Measurements from ENCODE around the gene C16orf74.

C16orf74 gene

GRCh38 chr16:85765211-85765610, 14.3 kb upstream of the C16orf74 start:
- Histone ChIP-seq H3K79me2 (ENCODE audit: control insufficient read depth, low read length) (no peaks in the 10 kb centered on the region), H4K20me1 (ENCODE audit: control insufficient read depth, insufficient read depth, low read depth, low read length) (0 out of 2 replicates have a peak, but pooled peaks cover 2% of the 10 kb centered on the region), H3K9me2 (replicated peaks; ENCODE audit: control insufficient read depth, low read length) (no peaks in the 10 kb centered on the region), H3K4me1 (ENCODE audit: control insufficient read depth, low read length) (peaks cover 8% of the 10 kb centered on the region), H3K4me2 (ENCODE audit: low read length) (no peak overlapping the region), H3K27me3 (ENCODE audit: control insufficient read depth, low read length) (peaks cover 37% of the 10 kb centered on the region), H3K4me3 (ENCODE audit: low read length) (no peak overlapping the region), H3K36me3 (ENCODE audit: control insufficient read depth, low read length) (no peaks in the 10 kb centered on the region), H3K27ac (ENCODE audit: low read depth, low read length) (no peak overlapping the region), H3F3A (ENCODE audit: control insufficient read depth, insufficient read depth) (peaks cover 3% of the 10 kb centered on the region; the same call in 1 of the 2 replicates), H3K9me3 (ENCODE audit: control insufficient read depth, insufficient read depth, low read length) (no peaks in the 10 kb centered on the region)
- no peak for TF ChIP-seq EZH2phosphoT487 (IDR thresholded peaks at IDR 0.05; ENCODE audit: borderline replicate concordance, low read length)
- TF ChIP-seq CTCF (IDR thresholded peaks at IDR 0.05; ENCODE audit: low read depth, low read length, poor library complexity, severe bottlenecking) = no peak

- no peaks in the 10 kb centered on the region for H3K9me2 ChIP-seq (replicated peaks; ENCODE audit: control insufficient read depth, low read length)
These were observed 12.7 kb upstream of the C16orf74 start for GRCh38 chr16:85763616-85764015.

GRCh38 chr16:85762970-85763369, 12.1 kb upstream of the C16orf74 start:
- peaks cover 10% of the 10 kb centered on the region; the same call in 1 of the 2 replicates for H4K20me1 ChIP-seq (ENCODE audit: control insufficient read depth, insufficient read depth, low read depth, low read length)
- H3F3A ChIP-seq (ENCODE audit: control insufficient read depth, insufficient read depth) = peaks cover 9% of the 10 kb centered on the region
- H3K27ac ChIP-seq (ENCODE audit: low read depth, low read length) = no peak overlapping the region
- TF ChIP-seq EZH2phosphoT487 (IDR thresholded peaks at IDR 0.05; ENCODE audit: borderline replicate concordance, low read length) = no peak
- TF ChIP-seq CTCF (IDR thresholded peaks at IDR 0.05; ENCODE audit: low read depth, low read length, poor library complexity, severe bottlenecking) = no peak
- no peak overlapping the region for H3K4me2 ChIP-seq (ENCODE audit: low read length)
- no peak overlapping the region for H3K4me3 ChIP-seq (ENCODE audit: low read length)
- no peaks in the 10 kb centered on the region for H3K9me2 ChIP-seq (replicated peaks; ENCODE audit: control insufficient read depth, low read length)
- H3K9me3 ChIP-seq (ENCODE audit: control insufficient read depth, insufficient read depth, low read length) = no peaks in the 10 kb centered on the region
- H3K36me3 ChIP-seq (ENCODE audit: control insufficient read depth, low read length) = no peaks in the 10 kb centered on the region
- H3K79me2 ChIP-seq (ENCODE audit: control insufficient read depth, low read length) = no peaks in the 10 kb centered on the region
- peaks cover 30% of the 10 kb centered on the region for H3K4me1 ChIP-seq (ENCODE audit: control insufficient read depth, low read length)
- peaks cover 55% of the 10 kb centered on the region for H3K27me3 ChIP-seq (ENCODE audit: control insufficient read depth, low read length)

More at GRCh38 chr16:85763616-85764015, 12.7 kb upstream of the C16orf74 start:
- H3K79me2 ChIP-seq (ENCODE audit: control insufficient read depth, low read length) = no peaks in the 10 kb centered on the region
- TF ChIP-seq CTCF (IDR thresholded peaks at IDR 0.05; ENCODE audit: low read depth, low read length, poor library complexity, severe bottlenecking) (no peak), EZH2phosphoT487 (IDR thresholded peaks at IDR 0.05; ENCODE audit: borderline replicate concordance, low read length) (no peak)
- no peaks in the 10 kb centered on the region for H3K36me3 ChIP-seq (ENCODE audit: control insufficient read depth, low read length)
- peaks cover 23% of the 10 kb centered on the region for H3K4me1 ChIP-seq (ENCODE audit: control insufficient read depth, low read length)
- H3K4me2 ChIP-seq (ENCODE audit: low read length) = no peak overlapping the region
- no peaks in the 10 kb centered on the region for H3K9me3 ChIP-seq (ENCODE audit: control insufficient read depth, insufficient read depth, low read length)
- peaks cover 6% of the 10 kb centered on the region for H3F3A ChIP-seq (ENCODE audit: control insufficient read depth, insufficient read depth)
- H3K27me3 ChIP-seq (ENCODE audit: control insufficient read depth, low read length) = peaks cover 50% of the 10 kb centered on the region
- peaks cover 10% of the 10 kb centered on the region; the same call in 1 of the 2 replicates for H4K20me1 ChIP-seq (ENCODE audit: control insufficient read depth, insufficient read depth, low read depth, low read length)
- no peak overlapping the region for H3K4me3 ChIP-seq (ENCODE audit: low read length)
- no peak overlapping the region for H3K27ac ChIP-seq (ENCODE audit: low read depth, low read length)
